ENCODE data around the gene NRIP1. TPM values are rescaled to one million over a fixed set of nuclear protein-coding genes. Genes with fewer than 3 reads are reported as not detected.

Gene NRIP1
- total and polyA plus RNA-seq, 9 of the 15 experiments (the other 6 are each of a cell fraction or from before 2014, with no cell fraction given), result 4.3 to 42.8 (median 19.6) TPM

DNA sequence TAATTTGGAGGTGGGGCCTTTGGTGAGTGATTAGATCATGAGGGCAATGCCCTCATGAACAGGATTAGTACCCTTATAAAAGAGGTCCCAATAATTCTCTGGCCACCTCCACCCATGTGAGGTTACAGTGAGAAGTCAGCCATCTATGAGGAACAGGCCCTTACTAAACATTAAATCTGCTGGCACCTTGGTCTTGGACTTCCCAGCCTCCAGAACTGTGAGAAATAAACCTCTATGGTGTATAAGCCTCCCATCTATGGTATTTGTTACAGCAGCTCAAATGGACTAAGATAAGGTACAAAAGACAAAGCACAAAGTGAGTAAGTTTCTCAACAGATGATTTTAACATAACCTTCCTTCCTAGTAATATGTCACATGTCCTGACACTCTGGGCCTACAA, 22.3 kb downstream of the NRIP1 start (continued):
- TF ChIP-seq ZNF12 (CRISPR knock-in tag; IDR thresholded peaks at IDR 0.05), result peak; percentile 40; the same call in 1 of the 2 replicates
- TF ChIP-seq SIX5 (IDR thresholded peaks at IDR 0.05; ENCODE audit: borderline replicate concordance in 1 of 2, insufficient read depth in 1 of 2, low read depth in 1 of 2, low read length in 2 of 2), result no peak
- no peak for TF ChIP-seq YY1 (IDR thresholded peaks at IDR 0.05; ENCODE audit: borderline replicate concordance in 1 of 3, control insufficient read depth in 1 of 3, extremely low read depth in 1 of 3, insufficient read depth in 3 of 3, insufficient read length in 1 of 3, insufficient replicate concordance in 2 of 3, low read depth in 1 of 3, low read length in 2 of 3)
- TF ChIP-seq HEY1 (CRISPR knock-in tag; IDR thresholded peaks at IDR 0.05; ENCODE audit: borderline replicate concordance), result no peak
- no peak for TF ChIP-seq CHD4 (IDR thresholded peaks at IDR 0.05; ENCODE audit: insufficient read depth, insufficient replicate concordance, low read depth, low read length, poor library complexity, severe bottlenecking)
- TF ChIP-seq RBM14 (IDR thresholded peaks at IDR 0.05; ENCODE audit: borderline replicate concordance, insufficient read depth, low read depth, low read length), result no peak
- no peak for TF ChIP-seq RBM39 (optimal IDR thresholded peaks at IDR 0.05; ENCODE audit: low read depth, low read length)
- no peak for TF ChIP-seq ELF2 (CRISPR knock-in tag; IDR thresholded peaks at IDR 0.05)

GRCh38 chr21:15039607-15040299, 25.0 kb downstream of the NRIP1 start:
- DNase-seq (ENCODE audit: extremely low read depth in 1 of 4, low spot score in 3 of 4) (no peak), ATAC-seq (peak; percentile 72; the same call in 2 of the 3 replicates), FAIRE-seq (no peak)
- CTCF ChIA-PET (ENCODE audit: low intra/inter-chr PET ratio), result no interaction called here
- no peak overlapping the region for H3K27ac ChIP-seq (ENCODE audit: extremely low read depth, low read depth, low read length)
- H3K9me3 ChIP-seq (replicated peaks; ENCODE audit: control insufficient read depth, insufficient read depth, low read depth, low read length), result no peaks in the 10 kb centered on the region
- H3K27me3 ChIP-seq (ENCODE audit: control insufficient read depth in 2 of 2, insufficient read depth in 2 of 2, low read length in 2 of 2), result no peaks in the 10 kb centered on the region
- POLR2A ChIA-PET, result no interaction called here
- no peaks in the 10 kb centered on the region for H3K9me1 ChIP-seq (ENCODE audit: control insufficient read depth, insufficient read depth, low read length)
- H3K9ac ChIP-seq (ENCODE audit: insufficient read depth in 1 of 2, low read depth in 2 of 2, low read length in 2 of 2), result no peak overlapping the region
- 53% methylated on average over 1 of the region's 1 CpG for WGBS (ENCODE audit: insufficient coverage, low coverage, missing lambda C conversion rate)
- H3K79me2 ChIP-seq (ENCODE audit: control insufficient read depth, insufficient read depth, low read length), result peaks cover 94% of the 10 kb centered on the region
- H3K4me1 ChIP-seq (replicated peaks in 1 of 2; ENCODE audit: control insufficient read depth in 2 of 2, insufficient read depth in 2 of 2, low read length in 2 of 2), result no peaks in the 10 kb centered on the region; a peak in 2 of 5 replicates
- no TSS peak for BruUV-seq (replicated peaks)
- no peaks in the 10 kb centered on the region for H4K20me1 ChIP-seq (replicated peaks; ENCODE audit: control insufficient read depth, insufficient read depth, low read length)
- H3K36me3 ChIP-seq (ENCODE audit: control insufficient read depth, insufficient read depth, low read length), result peaks cover 48% of the 10 kb centered on the region
- no peak overlapping the region for H3K4me3 ChIP-seq
- intact Hi-C loops (cut with micrococcal nuclease) (no loop called here), in situ Hi-C loops (cut with MboI) (loop anchor here (25.0 kb wide), 1 partner anchor 1702 kb away; no protein-coding TSS in a partner anchor)
- H3K4me2 ChIP-seq (ENCODE audit: insufficient read depth, low read length), result no peak overlapping the region
- TF ChIP-seq ZNF316 (IDR thresholded peaks at IDR 0.05), result peak; percentile 40; the same call in 1 of the 2 replicates
- TF ChIP-seq NFE2 (IDR thresholded peaks at IDR 0.05; ENCODE audit: low read depth), result 0 out of 2 replicates have a peak, but pooled peaks have one; percentile 30
- no peak for TF ChIP-seq POLR3G (IDR thresholded peaks at IDR 0.05; ENCODE audit: extremely low read depth, insufficient read length, insufficient replicate concordance)
- TF ChIP-seq C11orf30 (IDR thresholded peaks at IDR 0.05; ENCODE audit: low read depth), result 0 out of 2 replicates have a peak, but pooled peaks have one; percentile 13
- no peak for TF ChIP-seq ZNF551 (CRISPR knock-in tag; IDR thresholded peaks at IDR 0.05)
- H2AFZ ChIP-seq (ENCODE audit: low read depth, low read length), result no peak overlapping the region

Data from K562 (cell line).